Activated T-cell treated with anti-CD3 and anti-CD28 coated beads, Interleukin-2, amount 50 U/mL, for 4 hours (primary cell): ENCODE data around the gene GNAZ. TPM values are rescaled to one million over a fixed set of nuclear protein-coding genes. Genes with fewer than 3 reads are reported as not detected.
"Not testable (repeated sequence)": the region's sequence is repeated elsewhere in the genome, so short reads cannot be mapped to it uniquely, and the experiment has no call there.

Experiments
- ATAC-seq, 2 donors: fragments of 200-7000 bp; cut with Tn5 transposase; one replicate each; pipeline ENCODE4 v1.10.0; 2021
- DNase-seq: peaks from one replicate; pipeline ENCODE4 v3.0.0-alpha.2; 2020
- H3K27me3 Mint-ChIP-seq: one replicate; pipeline ENCODE4 v1.8.0; 2021; ENCODE audit warnings: low read depth, mixed read lengths
- H3K36me3 Mint-ChIP-seq: one replicate; pipeline ENCODE4 v1.8.0; 2022; ENCODE audit warnings: mixed read lengths; ENCODE audit not compliant: insufficient read depth
- H3K4me1 Mint-ChIP-seq: one replicate; pipeline ENCODE4 v1.8.0; 2021; ENCODE audit warnings: low read depth, mixed read lengths
- H3K4me3 Mint-ChIP-seq: one replicate; pipeline ENCODE4 v1.8.0; 2021; ENCODE audit warnings: mild to moderate bottlenecking, moderate library complexity, mixed read lengths
- H3K9me3 Mint-ChIP-seq: one replicate; pipeline ENCODE4 v1.8.0; 2021; ENCODE audit warnings: mixed read lengths
- total RNA-seq, 3 donors: library from RNA; stranded (reverse); gene quantifications; one replicate each; pipeline ENCODE4 v1.2.1, GENCODE V29; 2021

The GNAZ gene
- total RNA-seq, 3 donors from 2014 or later, result 0.61 to 1.3 (median 0.99) TPM

DNA sequence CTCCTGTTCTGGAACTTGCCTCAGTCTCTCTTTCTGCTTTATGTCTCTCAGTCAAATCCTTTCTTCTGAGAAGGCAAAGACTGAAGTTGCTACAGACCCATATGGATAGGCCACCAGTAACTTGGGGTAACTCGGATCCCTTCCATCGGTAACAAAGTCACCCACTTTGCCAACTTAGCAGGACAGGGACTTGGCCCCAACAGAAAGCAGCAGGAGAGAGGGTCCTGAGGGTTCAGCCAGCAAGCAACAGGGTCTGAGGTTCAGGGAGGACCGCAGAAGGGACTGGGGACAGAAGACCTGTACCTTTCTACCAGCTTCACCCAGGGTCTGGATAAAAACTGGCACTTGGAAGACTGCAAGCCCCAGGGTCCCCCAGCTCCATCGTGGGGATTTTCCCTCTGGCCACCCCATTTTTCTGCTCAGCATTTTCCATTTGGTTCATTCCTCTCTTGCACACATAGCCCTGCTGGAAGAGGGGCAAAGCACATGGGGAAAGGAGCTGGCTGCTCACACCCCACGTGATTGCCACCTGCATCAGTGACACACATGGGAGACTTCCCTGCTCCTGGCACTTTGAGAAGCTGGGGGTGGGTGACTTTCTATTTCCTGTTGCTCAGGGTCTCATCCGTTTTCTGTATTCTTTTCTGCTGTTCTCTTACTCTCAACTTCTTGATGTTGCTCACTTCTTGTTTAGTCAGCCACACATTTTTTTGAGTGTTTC lies 34.6 kb upstream of the GNAZ start:
- DNase-seq (no peak), ATAC-seq (peak; percentile 58 to 71)
- no peaks in the 10 kb centered on the region for H3K9me3 Mint-ChIP-seq
- no peaks in the 10 kb centered on the region for H3K36me3 Mint-ChIP-seq
- H3K4me3 Mint-ChIP-seq, result no peak overlapping the region
- H3K4me1 Mint-ChIP-seq, result peaks cover 9% of the 10 kb centered on the region
- H3K27me3 Mint-ChIP-seq, result peaks cover 18% of the 10 kb centered on the region

DNA sequence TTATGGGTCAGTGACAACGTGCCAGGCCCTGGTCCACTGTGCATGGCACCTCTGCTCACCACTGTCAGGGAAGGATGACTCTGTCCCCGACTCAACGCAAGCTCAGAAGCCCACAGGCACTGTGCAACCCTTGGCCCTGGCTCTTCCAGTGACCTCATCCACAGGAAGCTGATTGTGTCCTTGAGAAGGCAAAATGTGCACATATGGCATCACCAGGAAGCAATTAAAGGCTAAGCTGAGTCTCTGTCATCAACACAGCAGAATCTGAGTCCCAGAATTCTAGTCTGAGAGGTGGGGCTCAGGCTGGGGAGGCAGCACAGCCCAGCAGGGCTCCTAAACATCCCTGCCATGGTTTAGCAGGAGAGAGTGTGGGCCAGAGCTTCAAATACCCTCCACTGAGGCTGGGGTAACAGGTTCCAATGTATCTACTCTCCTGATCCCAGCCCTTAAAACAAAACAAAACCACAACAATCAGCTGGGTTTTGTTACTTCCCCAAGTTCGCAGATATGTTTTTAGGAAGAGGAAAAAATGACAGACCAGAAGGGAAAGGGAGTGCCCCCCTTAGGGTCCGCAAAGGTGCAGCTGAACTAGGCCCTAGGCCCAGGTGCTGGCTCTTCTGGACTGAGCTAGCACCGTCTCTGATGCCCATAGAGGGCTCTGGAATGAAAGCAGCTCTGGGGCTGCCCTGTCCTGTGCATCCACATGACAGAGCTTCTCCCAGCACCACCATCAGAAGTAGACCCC lies 33.5 kb upstream of the GNAZ start:
- peaks cover 9% of the 10 kb centered on the region for H3K4me1 Mint-ChIP-seq
- ATAC-seq (no peak), DNase-seq (no peak)
- peaks cover 22% of the 10 kb centered on the region for H3K27me3 Mint-ChIP-seq
- no peak overlapping the region for H3K4me3 Mint-ChIP-seq
- no peaks in the 10 kb centered on the region for H3K36me3 Mint-ChIP-seq
- no peaks in the 10 kb centered on the region for H3K9me3 Mint-ChIP-seq

DNA sequence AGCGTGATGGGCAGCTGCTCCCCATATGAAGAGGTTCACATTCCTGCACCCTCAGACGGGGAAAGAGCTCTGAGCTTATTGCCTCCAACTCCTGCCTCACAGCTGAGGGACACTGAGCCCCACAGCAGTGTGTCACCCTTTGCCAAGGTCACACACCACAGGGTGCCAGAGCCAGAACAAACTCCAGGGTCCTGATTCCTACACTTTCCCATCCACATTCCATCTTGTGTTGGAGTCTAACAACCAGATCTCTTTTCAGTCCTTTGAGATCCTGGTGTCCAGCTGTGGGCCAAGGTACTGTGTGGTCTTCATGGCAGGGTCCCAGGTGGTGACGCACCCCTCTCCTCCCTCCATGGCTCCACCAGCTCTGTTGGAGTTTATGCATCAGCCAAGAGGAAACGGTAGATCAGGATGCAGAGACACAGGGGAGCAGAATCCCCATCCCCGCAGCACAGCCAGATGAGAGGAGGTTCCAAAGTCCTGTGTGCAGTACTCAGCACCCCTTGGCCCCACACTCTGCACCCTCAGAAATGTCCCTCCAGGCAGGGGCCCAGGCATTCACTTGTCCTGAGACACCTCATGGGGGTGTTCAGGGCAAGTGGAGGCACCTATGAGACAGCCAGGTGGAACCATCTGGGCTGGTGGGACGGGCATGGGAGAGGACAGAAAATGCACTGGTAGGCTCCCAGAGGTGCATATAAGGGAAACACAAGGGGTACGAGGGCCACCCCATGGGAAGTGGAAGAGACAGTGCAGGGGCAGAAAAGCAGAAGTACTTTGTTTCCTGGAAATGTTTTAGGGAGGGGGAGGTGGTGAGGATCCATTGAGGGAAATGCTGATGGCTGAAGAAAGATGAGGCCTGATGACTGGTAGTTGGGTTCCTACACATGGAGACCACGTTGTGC lies 32.6 kb upstream of the GNAZ start:
- no peaks in the 10 kb centered on the region for H3K36me3 Mint-ChIP-seq
- H3K27me3 Mint-ChIP-seq, result peaks cover 21% of the 10 kb centered on the region
- DNase-seq (no peak), ATAC-seq (no peak)
- H3K4me1 Mint-ChIP-seq, result peaks cover 9% of the 10 kb centered on the region
- H3K9me3 Mint-ChIP-seq, result no peaks in the 10 kb centered on the region
- no peak overlapping the region for H3K4me3 Mint-ChIP-seq

DNA sequence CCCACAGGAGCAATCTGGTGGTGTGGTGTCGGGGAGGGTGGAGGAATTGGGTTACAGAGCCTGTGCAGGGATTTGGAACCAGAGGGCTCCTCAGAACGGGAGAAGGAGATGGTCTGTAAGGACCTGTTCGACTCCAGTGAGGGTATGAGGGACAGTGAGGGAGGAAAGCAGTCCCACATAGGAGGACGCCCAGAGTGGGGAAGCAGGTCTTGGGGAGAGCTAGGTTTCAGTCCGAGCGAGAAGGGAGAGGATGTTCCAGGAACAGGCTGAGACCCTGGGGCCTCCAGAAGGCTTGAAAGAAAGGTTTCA lies 32.0 kb upstream of the GNAZ start:
- H3K27me3 Mint-ChIP-seq, result peaks cover 15% of the 10 kb centered on the region
- no peaks in the 10 kb centered on the region for H3K36me3 Mint-ChIP-seq
- H3K4me1 Mint-ChIP-seq, result peaks cover 9% of the 10 kb centered on the region
- no peak for DNase-seq
- H3K4me3 Mint-ChIP-seq, result no peak overlapping the region
- H3K9me3 Mint-ChIP-seq, result no peaks in the 10 kb centered on the region
- no peak for ATAC-seq

DNA sequence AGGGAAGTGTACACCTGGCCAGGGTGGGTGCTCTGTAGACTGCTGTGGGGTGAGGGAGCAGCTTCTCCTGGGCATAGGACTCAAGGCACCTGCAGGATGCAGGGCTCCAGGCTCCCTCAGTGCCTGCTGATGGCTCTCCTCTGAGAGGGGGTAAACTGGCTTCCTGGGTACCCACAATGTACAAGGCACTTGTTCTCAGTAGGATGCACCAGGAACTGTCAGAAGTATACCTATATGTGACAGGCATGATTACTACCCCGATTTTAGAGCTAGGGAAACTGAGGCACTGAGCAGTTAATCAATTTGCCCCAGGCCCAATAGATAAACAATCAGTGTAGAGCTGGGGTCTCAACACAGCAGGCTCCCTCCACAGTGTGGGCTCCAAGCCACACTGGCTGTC lies 31.4 kb upstream of the GNAZ start:
- ATAC-seq, result no peak

DNA sequence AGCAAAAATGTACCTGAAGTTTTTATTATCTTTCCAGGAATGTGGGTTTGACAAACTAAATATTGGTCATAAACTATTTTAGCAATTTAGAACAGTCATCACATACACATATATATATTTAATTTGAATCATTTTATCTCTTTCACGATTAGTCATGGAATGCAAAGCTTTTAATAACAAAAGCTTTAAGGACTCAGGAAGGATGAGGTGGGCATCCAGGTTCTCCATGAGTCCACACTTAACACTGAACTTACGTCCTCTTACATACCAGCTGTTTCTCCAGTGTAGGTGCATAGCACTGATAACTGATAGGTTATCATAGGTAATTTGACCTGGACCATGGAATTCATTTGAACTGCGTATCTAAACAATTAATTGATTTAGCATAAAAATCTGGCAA lies 28.1 kb upstream of the GNAZ start:
- ATAC-seq, result no peak
- H3K36me3 Mint-ChIP-seq, result no peaks in the 10 kb centered on the region
- DNase-seq, result no peak
- no peak overlapping the region for H3K4me3 Mint-ChIP-seq
- peaks cover 2% of the 10 kb centered on the region for H3K4me1 Mint-ChIP-seq
- no peaks in the 10 kb centered on the region for H3K9me3 Mint-ChIP-seq
- H3K27me3 Mint-ChIP-seq, result peaks cover 25% of the 10 kb centered on the region

More for the DNA sequence above, 31.4 kb upstream of the GNAZ start:
- no peaks in the 10 kb centered on the region for H3K36me3 Mint-ChIP-seq
- DNase-seq, result no peak
- peaks cover 9% of the 10 kb centered on the region for H3K4me1 Mint-ChIP-seq
- H3K27me3 Mint-ChIP-seq, result peaks cover 15% of the 10 kb centered on the region
- H3K4me3 Mint-ChIP-seq, result no peak overlapping the region
- H3K9me3 Mint-ChIP-seq, result no peaks in the 10 kb centered on the region

DNA sequence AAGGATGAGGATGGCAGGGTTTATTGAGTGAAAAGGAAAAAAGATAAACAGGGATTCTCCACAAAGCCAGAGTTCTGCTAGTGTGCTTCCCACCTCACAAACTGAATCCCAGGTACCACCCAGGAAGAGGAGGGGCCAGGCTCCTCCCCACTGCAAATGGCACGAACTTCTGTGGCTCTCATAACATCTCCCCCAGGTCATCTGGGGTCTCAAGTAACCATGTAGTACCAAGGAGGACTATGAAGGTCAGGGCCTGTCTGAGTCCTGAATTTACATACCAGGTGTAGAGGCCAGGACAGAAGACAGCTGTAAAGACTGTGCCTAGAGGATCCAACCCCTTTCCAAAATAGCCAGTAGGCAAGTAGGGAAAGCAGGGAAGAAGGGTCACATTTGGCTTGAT lies 25.7 kb upstream of the GNAZ start:
- DNase-seq (no peak), ATAC-seq (no peak)
- H3K4me3 Mint-ChIP-seq, result no peak overlapping the region
- H3K36me3 Mint-ChIP-seq, result no peaks in the 10 kb centered on the region
- H3K9me3 Mint-ChIP-seq, result no peaks in the 10 kb centered on the region
- H3K27me3 Mint-ChIP-seq, result peaks cover 33% of the 10 kb centered on the region
- no peaks in the 10 kb centered on the region for H3K4me1 Mint-ChIP-seq

DNA sequence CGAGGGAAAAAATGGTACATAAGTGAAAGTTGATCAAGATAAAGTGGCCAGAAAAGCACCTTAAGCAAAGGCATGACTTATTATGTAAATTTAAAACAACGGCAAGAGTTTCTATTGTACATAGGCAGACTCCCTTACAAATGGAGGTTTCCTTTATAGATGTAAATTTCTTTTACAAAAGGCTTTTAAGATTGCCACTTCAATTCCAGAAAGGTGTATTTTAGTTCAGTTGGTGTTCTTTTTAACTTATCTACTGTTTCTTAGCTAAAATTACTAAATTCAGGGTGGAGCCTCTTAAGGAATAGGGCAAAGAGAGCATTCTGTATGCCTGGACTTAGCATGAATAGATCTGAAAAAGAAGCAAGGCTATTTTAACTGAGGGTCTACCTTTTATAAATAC lies 24.9 kb upstream of the GNAZ start:
- no peak overlapping the region for H3K4me3 Mint-ChIP-seq
- no peaks in the 10 kb centered on the region for H3K9me3 Mint-ChIP-seq
- DNase-seq, result no peak
- H3K36me3 Mint-ChIP-seq, result no peaks in the 10 kb centered on the region
- no peaks in the 10 kb centered on the region for H3K4me1 Mint-ChIP-seq
- H3K27me3 Mint-ChIP-seq, result peaks cover 33% of the 10 kb centered on the region
- no peak for ATAC-seq

DNA sequence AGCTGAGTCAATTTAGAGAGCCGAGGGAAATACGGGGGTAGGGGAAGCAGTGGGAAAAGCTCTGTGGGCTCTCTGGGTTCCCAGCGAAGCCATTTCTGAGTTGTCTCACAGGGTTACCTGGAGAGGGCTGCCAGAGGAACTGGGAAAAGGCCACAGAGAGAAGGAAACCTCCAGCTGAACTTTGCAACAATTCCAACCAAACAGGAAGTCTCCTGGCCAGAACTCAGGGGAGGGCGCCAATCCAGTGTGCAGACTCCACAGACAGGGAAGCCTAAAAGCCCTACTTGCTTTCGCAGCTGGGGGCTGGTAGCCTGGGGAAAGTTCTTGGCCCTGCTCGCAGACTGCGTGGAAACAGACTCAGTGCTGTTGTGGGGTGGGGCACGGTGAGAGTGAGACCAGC lies 23.1 kb upstream of the GNAZ start:
- no peak overlapping the region for H3K4me3 Mint-ChIP-seq
- DNase-seq (no peak), ATAC-seq (no peak)
- H3K27me3 Mint-ChIP-seq, result peaks cover 29% of the 10 kb centered on the region
- H3K9me3 Mint-ChIP-seq, result no peaks in the 10 kb centered on the region
- no peaks in the 10 kb centered on the region for H3K36me3 Mint-ChIP-seq
- no peaks in the 10 kb centered on the region for H3K4me1 Mint-ChIP-seq

DNA sequence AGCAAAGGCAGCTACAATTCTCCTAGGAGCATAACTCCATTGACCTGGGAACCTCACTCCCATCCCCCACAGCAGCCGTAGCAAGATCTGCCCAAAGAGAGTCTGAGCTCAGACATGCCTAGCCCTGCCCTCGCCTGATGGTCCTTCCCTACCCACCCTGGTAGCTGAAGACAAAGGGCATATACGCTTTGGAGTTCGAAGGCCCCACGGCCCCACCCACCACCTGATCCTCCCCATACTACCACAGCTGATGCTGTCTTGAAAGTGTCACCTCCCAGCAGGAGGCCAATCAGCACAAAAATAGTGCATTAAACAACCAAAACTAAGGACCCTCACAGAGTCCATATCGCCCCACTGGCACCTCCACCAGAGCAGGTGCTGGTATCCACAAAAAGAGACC lies 22.6 kb upstream of the GNAZ start:
- ATAC-seq (no peak), DNase-seq (no peak)
- Mint-ChIP-seq H3K27me3 (peaks cover 29% of the 10 kb centered on the region), H3K9me3 (no peaks in the 10 kb centered on the region), H3K4me1 (no peaks in the 10 kb centered on the region), H3K4me3 (no peak overlapping the region), H3K36me3 (no peaks in the 10 kb centered on the region)

DNA sequence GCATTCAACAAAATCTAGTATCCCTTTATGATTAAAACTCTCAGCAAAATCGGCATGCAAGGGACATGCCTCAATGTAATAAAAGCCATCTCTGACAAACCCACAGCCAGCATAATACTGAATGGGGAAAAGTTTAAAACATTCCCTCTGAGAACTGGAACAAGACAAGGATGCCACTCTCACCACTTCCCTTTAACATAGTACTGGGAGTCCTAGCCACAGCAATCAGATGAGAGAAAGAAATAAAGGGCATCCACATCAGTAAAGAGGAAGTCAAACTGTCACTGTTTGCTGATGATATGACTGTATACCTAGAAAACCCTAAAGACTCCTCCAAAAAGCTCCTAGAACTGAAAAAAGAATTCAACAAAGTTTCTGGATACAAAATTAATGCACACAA lies 19.8 kb upstream of the GNAZ start:
- not testable (repeated sequence) for H3K4me1 Mint-ChIP-seq, DNase-seq
- H3K27me3 Mint-ChIP-seq, result peaks cover 23% of the 10 kb centered on the region

DNA sequence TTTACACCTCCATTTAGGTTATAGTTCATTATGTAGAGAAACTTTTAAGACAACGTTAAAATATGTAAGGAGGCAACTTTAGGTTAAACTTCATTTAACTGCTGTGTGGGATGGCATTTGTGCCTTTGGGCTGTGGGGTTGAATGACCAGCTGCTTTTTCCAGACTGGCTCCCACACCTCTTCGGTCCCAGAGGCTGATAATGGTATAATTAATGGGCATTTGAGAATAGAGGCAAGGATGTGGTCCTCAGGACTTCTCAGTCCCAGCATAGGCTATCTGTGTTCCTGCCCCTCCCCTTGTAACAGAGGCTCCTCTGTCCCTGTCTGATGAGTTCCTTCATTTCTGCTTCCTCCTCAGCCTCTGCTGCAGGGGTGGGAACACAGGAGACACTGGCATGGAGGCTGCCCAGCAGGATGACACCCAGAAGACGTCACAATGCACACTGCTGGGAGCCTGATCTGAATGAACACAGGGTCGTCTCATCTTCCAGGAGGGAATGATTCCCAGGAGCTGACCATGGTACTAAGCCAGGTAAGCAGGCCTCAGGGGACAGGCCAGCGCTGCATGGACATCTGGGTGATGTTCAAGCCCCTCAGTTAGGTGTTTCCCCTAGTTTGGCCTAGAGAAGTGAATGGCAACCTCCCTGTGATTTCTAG lies 17.1 kb upstream of the GNAZ start:
- DNase-seq (no peak), ATAC-seq (no peak)
- H3K36me3 Mint-ChIP-seq, result no peaks in the 10 kb centered on the region
- H3K27me3 Mint-ChIP-seq, result peaks cover 8% of the 10 kb centered on the region
- no peaks in the 10 kb centered on the region for H3K4me1 Mint-ChIP-seq
- H3K9me3 Mint-ChIP-seq, result peaks cover 4% of the 10 kb centered on the region
- no peak overlapping the region for H3K4me3 Mint-ChIP-seq

More for the DNA sequence above, 19.8 kb upstream of the GNAZ start:
- H3K9me3 Mint-ChIP-seq, H3K36me3 Mint-ChIP-seq, ATAC-seq, H3K4me3 Mint-ChIP-seq: not testable (repeated sequence)

DNA sequence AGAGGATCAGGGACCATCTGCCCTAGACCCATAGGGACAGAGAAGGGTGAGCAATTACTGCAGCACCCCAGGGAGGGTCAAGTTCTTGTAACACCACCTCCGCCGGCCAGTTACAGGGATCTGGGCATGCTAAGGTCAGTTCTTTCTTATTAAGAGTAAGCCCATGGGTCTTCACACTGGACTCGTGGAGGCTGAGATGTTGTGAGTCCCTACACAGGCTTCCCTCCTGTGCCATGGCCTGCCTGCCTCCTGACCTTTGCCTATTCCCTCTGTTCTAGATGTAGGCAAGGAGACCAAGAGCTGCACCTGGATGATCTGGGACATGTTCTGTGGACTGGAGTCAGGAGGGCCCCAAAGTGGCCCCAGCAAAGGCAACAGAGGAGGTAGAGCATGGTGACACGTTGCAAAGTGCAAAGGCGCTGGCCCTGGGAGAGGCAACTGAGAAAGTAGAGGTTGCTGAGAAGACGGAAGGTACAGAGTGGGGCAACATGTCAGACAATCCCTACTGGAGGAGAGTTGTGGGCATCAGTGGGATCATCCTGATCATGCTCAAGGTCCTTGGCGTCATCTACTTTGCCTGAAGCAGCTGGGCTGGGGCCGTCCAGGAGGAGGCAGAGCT lies 16.3 kb upstream of the GNAZ start:
- Mint-ChIP-seq H3K9me3 (peaks cover 4% of the 10 kb centered on the region), H3K4me3 (no peak overlapping the region), H3K27me3 (peaks cover 4% of the 10 kb centered on the region), H3K4me1 (no peaks in the 10 kb centered on the region), H3K36me3 (no peaks in the 10 kb centered on the region)
- DNase-seq, result peak; percentile 1
- no peak for ATAC-seq
